GM10847 (cell line): ENCODE data around the gene NTRK1.

Source experiments
- POLR2A ChIP-seq: IDR thresholded peaks from 2 replicates; pipeline ENCODE4 v1.6.1; 2011; ENCODE audit not compliant: insufficient read length; ENCODE audit errors: extremely low read depth

NTRK1 gene

DNA sequence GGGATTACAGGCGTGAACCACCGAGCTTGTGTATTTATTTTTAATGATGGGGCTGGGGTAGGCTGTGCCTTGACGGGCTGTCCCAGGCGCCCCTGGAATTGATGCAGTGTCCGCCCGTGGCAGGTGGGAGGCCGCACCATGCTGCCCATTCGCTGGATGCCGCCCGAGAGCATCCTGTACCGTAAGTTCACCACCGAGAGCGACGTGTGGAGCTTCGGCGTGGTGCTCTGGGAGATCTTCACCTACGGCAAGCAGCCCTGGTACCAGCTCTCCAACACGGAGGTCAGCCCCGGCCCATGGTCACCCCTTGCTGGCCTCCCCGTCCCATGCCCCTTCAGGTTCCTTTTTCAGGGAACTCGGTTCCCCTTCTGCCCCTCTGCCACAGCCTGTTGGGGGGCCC is 19.2 kb downstream of the NTRK1 start:
- TF ChIP-seq POLR2A: no peak

- TF ChIP-seq POLR2A: no peak
These were observed 19.8 kb downstream of the NTRK1 start for GRCh38 chr1:156880473-156880872.

DNA sequence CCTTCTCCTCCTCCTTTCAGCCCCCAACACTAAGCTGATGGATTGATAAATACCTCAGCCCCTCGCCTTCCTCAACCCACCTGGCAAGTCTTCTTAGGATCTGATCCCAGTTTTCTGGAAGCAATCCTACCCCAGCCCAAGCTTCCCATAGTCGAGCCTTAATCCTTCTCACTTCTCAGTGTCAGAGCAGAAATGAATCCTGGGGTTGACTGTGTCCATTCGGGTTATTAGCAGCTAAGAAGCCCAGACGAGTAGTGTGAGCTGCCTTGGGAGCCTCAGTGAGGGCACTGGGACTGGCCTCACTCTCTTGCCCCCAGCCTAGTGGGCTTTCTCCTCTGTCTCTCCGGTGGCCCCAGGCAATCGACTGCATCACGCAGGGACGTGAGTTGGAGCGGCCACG is 20.4 kb downstream of the NTRK1 start:
- TF ChIP-seq POLR2A: no peak

GRCh38 chr1:156881663-156882062 is 21.0 kb downstream of the NTRK1 start:
- no peak for TF ChIP-seq POLR2A

- TF ChIP-seq POLR2A: no peak
These were observed 21.9 kb downstream of the NTRK1 start for GRCh38 chr1:156882543-156882942.

GRCh38 chr1:156883919-156884318 is 23.3 kb downstream of the NTRK1 start:
- TF ChIP-seq POLR2A: no peak

DNA sequence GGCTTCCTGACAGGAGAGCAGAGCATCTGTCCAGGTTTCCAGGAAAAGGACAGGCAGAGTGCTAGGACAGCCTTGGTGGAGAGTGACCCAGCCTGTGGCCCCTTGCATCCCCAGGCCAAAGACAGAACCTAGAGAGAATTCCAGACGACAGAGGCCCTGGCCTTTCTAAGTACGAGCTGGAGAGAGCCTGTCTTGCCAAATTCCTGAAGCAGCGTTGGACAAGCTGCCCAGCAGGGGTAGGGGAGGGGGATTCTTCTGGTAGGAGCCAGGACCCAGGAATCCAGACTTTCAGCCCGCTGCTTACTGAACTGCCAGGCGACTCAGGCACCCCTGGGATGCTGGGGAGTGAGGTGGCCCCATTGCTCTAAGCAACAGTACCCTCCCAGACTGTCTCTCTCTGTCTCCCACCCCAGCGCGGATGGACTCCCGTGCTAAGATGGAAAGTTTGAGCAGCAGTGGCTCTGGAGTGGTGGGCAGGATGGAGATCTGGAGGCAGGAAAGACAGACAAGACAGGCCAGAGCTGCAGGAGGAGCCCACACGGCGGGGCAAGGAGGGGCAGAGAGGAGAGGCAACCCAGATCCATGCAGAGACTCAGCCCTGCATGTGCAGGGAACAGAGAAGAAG is 24.0 kb downstream of the NTRK1 start:
- no peak for TF ChIP-seq POLR2A

GRCh38 chr1:156885314-156885713 is 24.6 kb downstream of the NTRK1 start:
- no peak for TF ChIP-seq POLR2A

DNA sequence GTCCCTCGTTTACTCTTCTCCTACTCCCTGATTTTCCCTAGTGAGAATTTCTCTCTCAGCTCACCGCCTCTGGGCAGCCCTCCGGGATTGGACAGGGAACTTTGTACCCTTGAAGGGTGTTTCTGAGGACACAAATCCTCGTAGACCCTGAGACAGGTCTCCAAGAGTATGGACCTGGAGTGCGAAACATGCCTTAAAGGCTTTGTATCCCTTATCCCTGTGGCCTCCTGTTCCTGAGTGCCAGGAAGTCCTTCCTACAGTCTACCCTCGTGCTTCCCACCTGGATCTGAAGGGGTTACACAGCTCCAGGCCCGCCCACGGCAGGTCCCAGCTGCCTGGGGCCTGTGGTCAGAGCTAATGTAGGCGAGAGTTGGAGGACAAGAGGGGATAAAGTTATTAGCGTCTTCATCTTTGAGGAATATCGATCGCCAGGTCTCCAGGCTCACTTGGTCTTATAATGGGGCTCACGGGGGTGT is 25.3 kb downstream of the NTRK1 start:
- TF ChIP-seq POLR2A: no peak

DNA sequence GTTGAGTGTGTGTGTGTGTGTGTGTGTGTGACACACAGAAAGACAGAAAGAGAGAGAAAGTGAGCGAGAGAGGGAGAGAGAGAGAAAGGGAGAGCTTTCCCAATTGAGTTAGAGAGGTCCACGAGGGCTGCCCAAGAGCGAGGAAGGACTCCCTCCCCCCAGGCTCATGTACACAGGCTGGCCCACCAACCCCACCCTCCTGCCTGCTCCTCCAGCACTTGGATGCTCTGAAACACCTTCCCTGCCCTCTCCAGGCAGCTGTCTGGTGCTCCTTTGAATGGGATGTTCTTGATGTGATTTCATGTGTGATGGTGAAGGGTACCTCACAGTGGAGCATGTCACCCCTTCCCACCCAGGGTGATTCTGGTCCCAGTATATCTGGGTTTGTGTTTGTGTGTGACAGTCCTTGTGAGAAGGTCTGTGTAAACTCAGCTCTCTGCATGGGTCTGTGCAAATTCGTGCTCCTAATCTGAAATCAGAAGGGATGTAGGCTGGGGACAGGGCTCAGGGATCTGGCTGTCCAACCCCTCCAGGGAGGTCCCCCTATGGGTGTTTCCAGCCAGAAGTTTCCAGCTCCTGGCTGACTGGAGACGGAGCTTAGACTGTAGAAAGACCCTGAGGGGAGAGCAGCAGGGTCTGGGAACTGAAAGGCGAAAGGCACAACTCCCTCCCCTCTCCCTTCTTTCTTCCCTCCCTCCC is 26.1 kb downstream of the NTRK1 start:
- TF ChIP-seq POLR2A: no peak

GRCh38 chr1:156887317-156887716 is 26.7 kb downstream of the NTRK1 start:
- TF ChIP-seq POLR2A: no peak

DNA sequence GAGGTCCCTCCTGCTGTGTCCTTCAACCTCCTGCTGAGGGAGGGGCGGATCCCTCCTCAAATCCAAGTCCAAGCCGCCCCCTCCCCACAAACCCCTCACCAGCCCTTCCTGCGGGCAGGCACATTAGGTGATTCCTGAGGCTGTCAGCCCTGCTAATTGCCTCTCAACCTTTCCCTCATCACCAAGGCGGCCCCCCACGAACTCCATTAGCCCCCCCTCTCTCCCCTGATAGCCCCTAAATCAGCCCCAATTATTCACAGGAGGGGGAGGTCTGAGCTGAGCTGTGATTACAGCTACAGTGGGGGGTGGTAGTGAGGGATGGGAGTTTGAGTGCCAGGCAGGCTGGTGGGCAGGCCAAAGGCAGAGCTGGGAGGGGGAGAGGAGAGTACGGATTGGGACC is 27.1 kb downstream of the NTRK1 start:
- no peak for TF ChIP-seq POLR2A

- no peak for TF ChIP-seq POLR2A
These were observed 29.3 kb downstream of the NTRK1 start for GRCh38 chr1:156889802-156890580.

GRCh38 chr1:156892190-156893047 is 31.8 kb downstream of the NTRK1 start:
- TF ChIP-seq POLR2A: no peak
